Glutamatergic neuron (in vitro differentiated cells): ENCODE measurements around the gene TICAM1. TPM values are rescaled to one million over a fixed set of nuclear protein-coding genes. Genes with fewer than 3 reads are reported as not detected.
"Not testable (repeated sequence)": the region's sequence is repeated elsewhere in the genome, so short reads cannot be mapped to it uniquely, and the experiment has no call there.

Experiments used
- DNase-seq: peaks from one replicate; pipeline ENCODE4 v3.0.0; 2022
- H3K27ac Mint-ChIP-seq: one replicate; pipeline ENCODE4 v1.8.0; 2020; ENCODE audit warnings: mild to moderate bottlenecking, mixed read lengths, inconsistent platforms; ENCODE audit not compliant: unreplicated experiment
- H3K27me3 Mint-ChIP-seq: one replicate; pipeline ENCODE4 v1.8.0; 2020; ENCODE audit warnings: mild to moderate bottlenecking, moderate library complexity, mixed read lengths, inconsistent platforms; ENCODE audit not compliant: unreplicated experiment
- H3K36me3 Mint-ChIP-seq: one replicate; pipeline ENCODE4 v1.8.0; 2020; ENCODE audit warnings: mild to moderate bottlenecking, mixed read lengths, inconsistent platforms; ENCODE audit not compliant: unreplicated experiment
- H3K4me1 Mint-ChIP-seq: one replicate; pipeline ENCODE4 v1.8.0; 2020; ENCODE audit warnings: mild to moderate bottlenecking, low read depth, mixed read lengths, inconsistent platforms; ENCODE audit not compliant: unreplicated experiment
- H3K4me3 Mint-ChIP-seq: one replicate; pipeline ENCODE4 v1.8.0; 2020; ENCODE audit warnings: mild to moderate bottlenecking, mixed read lengths, inconsistent platforms; ENCODE audit not compliant: unreplicated experiment
- H3K9me3 Mint-ChIP-seq: one replicate; pipeline ENCODE4 v1.8.0; 2020; ENCODE audit warnings: mild to moderate bottlenecking, moderate library complexity, mixed read lengths, inconsistent platforms; ENCODE audit not compliant: unreplicated experiment
- total RNA-seq: library from RNA; stranded (reverse); fragmentation: NEBNext Ultra II Directional; extraction: Animal tissue kit (Norgen Biotek cat#: 25700); gene quantifications from one replicate; pipeline ENCODE4 v1.2.1, GENCODE V29; 2021; ENCODE audit not compliant: unreplicated experiment
- TF ChIP-seq, protein P1 (sequence below): fragments of 200-600 bp; sonication (generic); IDR thresholded peaks from one replicate; pipeline ENCODE4 v1.5.0; 2021; ENCODE audit not compliant: partially characterized antibody, unreplicated experiment

The TICAM1 gene
- total RNA-seq, 1 donor from 2014 or later, result not detected

DNA sequence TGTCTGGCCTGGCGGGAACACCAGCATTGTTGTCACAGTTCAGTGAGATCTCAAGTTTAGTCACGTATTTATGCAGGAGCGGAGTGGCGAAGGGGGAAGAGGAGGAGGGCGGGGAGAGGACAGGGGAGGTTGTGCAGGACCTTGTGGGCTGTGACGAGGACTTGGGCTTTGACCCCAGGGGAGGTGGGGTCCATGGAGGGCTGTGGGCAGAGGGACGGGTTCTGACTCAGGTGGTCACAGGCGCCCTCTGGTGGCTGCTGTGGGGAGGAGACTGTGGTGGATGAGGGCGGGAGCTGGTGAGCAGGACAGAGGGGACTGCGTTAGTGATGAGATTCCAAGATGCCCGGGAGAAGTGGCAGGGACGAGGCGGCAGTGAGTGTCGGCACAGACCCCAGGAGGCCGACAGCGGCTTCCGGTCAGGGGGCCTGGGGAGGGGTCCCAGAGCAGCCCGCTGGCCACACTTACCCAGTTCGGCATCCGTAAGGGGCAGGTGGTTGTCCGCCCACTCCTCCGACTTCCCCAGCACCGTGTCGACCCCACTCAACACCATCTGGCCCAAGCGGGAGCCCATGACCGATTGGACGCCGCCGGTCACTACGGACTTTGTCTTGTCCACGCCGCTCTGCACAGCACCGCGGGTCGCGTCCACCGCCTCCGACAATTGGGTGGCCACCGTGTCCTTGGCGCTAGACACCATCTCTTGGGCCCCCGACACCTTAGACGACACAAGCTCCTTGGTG is 20.2 kb upstream of the TICAM1 start:
- peak; percentile 89 for DNase-seq
- Mint-ChIP-seq H3K27me3 (no peaks in the 10 kb centered on the region), H3K9me3 (peaks cover 2% of the 10 kb centered on the region), H3K27ac (no peak overlapping the region), H3K36me3 (no peaks in the 10 kb centered on the region), H3K4me1 (no peaks in the 10 kb centered on the region), H3K4me3 (no peak overlapping the region)
- TF ChIP-seq, protein P1, sequence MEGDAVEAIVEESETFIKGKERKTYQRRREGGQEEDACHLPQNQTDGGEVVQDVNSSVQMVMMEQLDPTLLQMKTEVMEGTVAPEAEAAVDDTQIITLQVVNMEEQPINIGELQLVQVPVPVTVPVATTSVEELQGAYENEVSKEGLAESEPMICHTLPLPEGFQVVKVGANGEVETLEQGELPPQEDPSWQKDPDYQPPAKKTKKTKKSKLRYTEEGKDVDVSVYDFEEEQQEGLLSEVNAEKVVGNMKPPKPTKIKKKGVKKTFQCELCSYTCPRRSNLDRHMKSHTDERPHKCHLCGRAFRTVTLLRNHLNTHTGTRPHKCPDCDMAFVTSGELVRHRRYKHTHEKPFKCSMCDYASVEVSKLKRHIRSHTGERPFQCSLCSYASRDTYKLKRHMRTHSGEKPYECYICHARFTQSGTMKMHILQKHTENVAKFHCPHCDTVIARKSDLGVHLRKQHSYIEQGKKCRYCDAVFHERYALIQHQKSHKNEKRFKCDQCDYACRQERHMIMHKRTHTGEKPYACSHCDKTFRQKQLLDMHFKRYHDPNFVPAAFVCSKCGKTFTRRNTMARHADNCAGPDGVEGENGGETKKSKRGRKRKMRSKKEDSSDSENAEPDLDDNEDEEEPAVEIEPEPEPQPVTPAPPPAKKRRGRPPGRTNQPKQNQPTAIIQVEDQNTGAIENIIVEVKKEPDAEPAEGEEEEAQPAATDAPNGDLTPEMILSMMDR, result peak; percentile 85

DNA sequence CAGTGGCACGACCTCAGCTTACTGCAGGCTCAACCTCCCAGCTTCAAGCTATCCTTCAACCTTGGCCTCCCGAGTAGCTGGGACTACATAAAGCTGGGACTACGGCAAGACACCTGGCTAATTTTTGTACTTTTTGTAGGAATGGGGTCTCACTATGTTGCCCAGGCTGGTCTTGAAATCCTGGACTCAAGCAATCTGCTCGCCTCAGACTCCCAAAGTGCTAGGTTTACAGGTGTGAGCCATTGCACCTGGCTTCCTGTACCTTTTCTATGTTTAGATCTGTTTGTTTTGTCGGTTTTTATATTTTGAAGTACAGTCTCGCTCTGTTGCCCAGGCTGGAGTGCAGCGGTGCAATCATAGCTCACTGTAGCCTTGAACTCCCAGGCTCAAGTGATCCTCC is 17.5 kb upstream of the TICAM1 start:
- Mint-ChIP-seq H3K9me3 (peaks cover 2% of the 10 kb centered on the region), H3K4me3 (no peak overlapping the region), H3K36me3 (no peaks in the 10 kb centered on the region), H3K27ac (no peak overlapping the region), H3K4me1 (no peaks in the 10 kb centered on the region), H3K27me3 (no peaks in the 10 kb centered on the region)
- DNase-seq, result no peak
- TF ChIP-seq, protein P1, result no peak

DNA sequence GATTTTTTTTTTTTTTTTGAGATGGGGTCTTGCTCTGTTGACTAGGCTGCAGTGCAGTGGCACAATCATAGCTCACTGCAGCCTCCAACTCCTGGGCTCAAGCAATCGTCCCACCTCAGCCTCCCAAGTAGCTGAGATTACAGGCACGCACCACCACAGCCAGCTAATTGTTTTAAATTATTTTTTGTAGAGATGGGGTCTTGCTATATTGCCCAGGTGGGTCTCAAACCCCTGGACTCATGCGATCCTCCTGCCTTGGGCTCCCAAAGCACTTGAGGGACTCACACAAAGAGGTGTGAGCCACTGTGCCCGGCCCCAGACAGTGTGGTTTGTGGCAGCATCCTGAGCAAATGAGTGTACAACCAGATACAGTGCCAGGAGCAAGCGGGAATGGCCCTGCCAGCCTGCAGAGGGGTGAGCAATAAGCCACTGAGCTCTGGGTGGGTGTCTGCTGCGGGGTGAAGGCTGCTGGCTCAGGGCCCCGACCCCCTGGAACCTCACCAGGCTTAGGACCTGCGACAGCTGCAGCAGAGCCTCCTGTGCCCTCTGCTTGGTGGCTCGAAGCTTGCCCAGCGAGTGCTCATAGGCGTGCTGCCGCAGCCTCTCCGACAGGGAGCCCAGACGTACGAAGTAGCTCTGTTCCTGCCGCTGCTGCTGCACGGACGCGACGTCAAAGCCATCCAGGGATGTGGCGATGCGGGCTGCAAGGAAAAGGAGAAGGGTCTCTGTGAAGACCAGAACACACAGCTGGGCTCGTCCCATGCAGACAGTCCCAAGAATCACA is 15.9 kb upstream of the TICAM1 start:
- TF ChIP-seq, protein P1, result no peak
- no peak for DNase-seq
- Mint-ChIP-seq H3K4me1 (no peaks in the 10 kb centered on the region), H3K27ac (no peak overlapping the region), H3K9me3 (peaks cover 2% of the 10 kb centered on the region), H3K36me3 (no peaks in the 10 kb centered on the region), H3K27me3 (no peaks in the 10 kb centered on the region), H3K4me3 (no peak overlapping the region)

DNA sequence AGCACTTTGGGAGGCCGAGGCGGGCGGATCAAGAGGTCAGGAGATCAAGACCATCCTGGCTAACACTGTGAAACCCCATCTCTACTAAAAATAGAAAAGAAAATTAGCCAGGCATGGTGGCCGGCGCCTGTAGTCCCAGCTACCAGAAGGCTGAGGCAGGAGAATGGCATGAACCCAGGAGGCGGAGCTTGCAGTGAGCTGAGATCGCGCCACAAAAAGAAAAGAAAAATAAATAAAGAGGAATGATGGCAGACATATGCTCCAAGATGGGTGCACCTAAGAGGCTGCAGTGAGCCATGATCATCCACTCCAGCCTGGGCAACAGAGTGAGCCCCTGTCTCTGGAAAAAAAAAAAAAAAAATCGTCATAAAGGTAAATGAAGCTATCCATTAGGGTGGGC is 14.5 kb upstream of the TICAM1 start:
- not testable (repeated sequence) for H3K27ac Mint-ChIP-seq, H3K27me3 Mint-ChIP-seq, H3K4me3 Mint-ChIP-seq, H3K9me3 Mint-ChIP-seq, H3K36me3 Mint-ChIP-seq, H3K4me1 Mint-ChIP-seq, DNase-seq

DNA sequence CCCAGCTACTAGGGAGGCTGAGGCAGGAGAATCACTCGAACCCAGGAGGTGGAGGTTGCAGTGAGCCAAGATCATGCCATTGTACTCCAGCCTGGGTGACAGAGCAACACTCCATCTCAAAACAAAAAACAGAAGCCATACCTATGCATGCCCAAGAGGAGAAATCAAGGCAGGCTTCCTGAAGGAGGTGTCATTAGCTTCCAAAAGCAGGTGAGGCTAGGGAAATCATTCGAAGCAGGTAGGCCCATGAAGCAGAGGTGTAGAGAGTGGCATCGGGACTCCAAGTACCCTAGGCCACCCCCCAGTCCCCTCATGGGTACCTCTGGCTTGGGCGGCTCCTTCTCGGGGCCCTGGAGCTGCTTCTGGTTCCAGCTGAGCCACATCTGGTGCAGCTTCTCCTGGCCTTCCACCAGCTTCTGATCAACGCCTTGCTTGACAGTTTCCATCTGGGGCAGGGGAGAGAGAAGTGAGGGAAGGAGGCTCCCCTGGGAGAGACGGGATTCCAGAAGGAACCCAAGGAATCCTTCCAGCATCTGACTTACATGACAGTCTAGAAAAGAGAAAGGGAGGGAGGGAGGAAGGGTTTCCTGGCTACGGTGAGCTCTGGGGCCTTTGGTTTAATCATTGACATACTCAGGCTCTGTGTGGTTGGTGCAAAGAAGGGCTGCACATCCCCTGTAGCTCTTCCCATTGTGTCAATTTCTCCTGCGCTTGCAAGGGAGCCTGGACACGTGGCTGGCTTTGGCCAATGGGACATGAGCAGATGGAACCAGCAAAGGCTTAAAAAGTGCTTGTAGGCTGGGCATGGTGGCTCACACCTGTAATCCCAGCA is 13.1 kb upstream of the TICAM1 start:
- Mint-ChIP-seq H3K36me3 (no peaks in the 10 kb centered on the region), H3K4me3 (no peak overlapping the region), H3K27me3 (no peaks in the 10 kb centered on the region), H3K27ac (no peak overlapping the region), H3K4me1 (no peaks in the 10 kb centered on the region), H3K9me3 (peaks cover 4% of the 10 kb centered on the region)
- DNase-seq, result no peak
- TF ChIP-seq, protein P1, result no peak
